Gastroesophageal sphincter (tissue), 4 donors: Measurements from ENCODE around the gene HARBI1. TPM values are rescaled to one million over a fixed set of nuclear protein-coding genes. Genes with fewer than 3 reads are reported as not detected.

Experiments
- ATAC-seq: fragments of 150-250 bp; one replicate; pipeline ENCODE4 v1.9.1; 2016; ENCODE audit warnings: mild to moderate bottlenecking, moderate library complexity
- H3K27ac ChIP-seq, 4 donors: fragments of 200-600 bp; sonication (generic) in 3 of 4; 1 replicate in 3 of 4; 2 replicates in 1 of 4; pipeline ENCODE4 v1.5.1; 2016 to 2019
- H3K27me3 ChIP-seq: fragments of 200-600 bp; sonication (generic); one replicate; pipeline ENCODE4 v1.5.1; 2019
- H3K36me3 ChIP-seq, 2 donors: fragments of 200-600 bp; sonication (generic); one replicate each; pipeline ENCODE4 v1.5.1; 2019; ENCODE audit warnings: control low read depth in 1 of 2
- H3K4me1 ChIP-seq, 3 donors: fragments of 200-600 bp; sonication (generic); 1 replicate in 2 of 3; 2 replicates in 1 of 3; pipeline ENCODE4 v1.5.1; 2016 to 2019; ENCODE audit warnings: control low read depth in 2 of 3
- H3K4me3 ChIP-seq, 2 donors: fragments of 200-600 bp; sonication (generic); one replicate each; pipeline ENCODE4 v1.5.1; 2019; ENCODE audit warnings: mild to moderate bottlenecking in 1 of 2, moderate library complexity in 1 of 2
- H3K9me3 ChIP-seq, 3 donors: fragments of 200-600 bp; sonication (generic); one replicate each; pipeline ENCODE4 v1.5.1; 2017 to 2019; ENCODE audit warnings: control low read depth in 2 of 3
- CTCF ChIP-seq, 4 experiments: fragments of 200-600 bp in 2 of 4; fragments of 450-650 bp in 2 of 4; sonication (generic) in 1 of 4; IDR thresholded peaks; one replicate each; pipeline ENCODE4 v1.5.1; 2017 to 2019; ENCODE audit warnings: antibody characterized with exemption in 4 of 4, mild to moderate bottlenecking in 2 of 4, moderate library complexity in 2 of 4
- EP300 ChIP-seq: sonication (generic); formaldehyde crosslinking; IDR thresholded peaks from one replicate; pipeline ENCODE4 v1.6.1; 2017; ENCODE audit warnings: antibody characterized with exemption, mild to moderate bottlenecking
- POLR2A ChIP-seq, 2 donors: fragments of 450-650 bp; IDR thresholded peaks; one replicate each; pipeline ENCODE4 v1.6.1; 2017; ENCODE audit warnings: antibody characterized with exemption in 2 of 2, mild to moderate bottlenecking in 2 of 2, moderate library complexity in 1 of 2
- POLR2AphosphoS5 ChIP-seq: sonication (generic); formaldehyde crosslinking; IDR thresholded peaks from one replicate; pipeline ENCODE4 v1.6.1; 2017; ENCODE audit warnings: antibody characterized with exemption
- WGBS, 2 donors: methylation state at CpG; one replicate each; pipeline ENCODE4 v1.1.5; 2018; ENCODE audit warnings: low coverage in 1 of 2; 5-methylcytosine and 5-hydroxymethylcytosine counted together
- total RNA-seq, 4 donors: library from RNA; depleted of rRNA; stranded (reverse); fragments of >200 nt; gene quantifications; one replicate each; pipeline ENCODE4 v1.1.0, GENCODE V29; 2016

HARBI1 gene
- total RNA-seq, 4 donors from 2014 or later = 1.9 to 4.2 (median 2.5) TPM

- no peak overlapping the region for H3K4me3 ChIP-seq
- WGBS, 2 donors = 40 to 41% methylated on average over 1 to 2 of the region's 2 CpGs
- no peaks in the 10 kb centered on the region for H3K27me3 ChIP-seq
- H3K4me1 ChIP-seq = peaks cover 0 to 22% (median 0%) of the 10 kb centered on the region in 3 donors
- TF ChIP-seq CTCF (IDR thresholded peaks at IDR 0.05) = no peak
- no peak for TF ChIP-seq POLR2A (IDR thresholded peaks at IDR 0.05)
- TF ChIP-seq EP300 = no peak
- TF ChIP-seq POLR2AphosphoS5 = no peak
- no peak for ATAC-seq
- no peaks in the 10 kb centered on the region for H3K36me3 ChIP-seq
- H3K27ac ChIP-seq = no peak overlapping the region
- H3K9me3 ChIP-seq = no peaks in the 10 kb centered on the region
Observed at GRCh38 chr11:46570790-46571398, 46.1 kb downstream of the HARBI1 start.

DNA sequence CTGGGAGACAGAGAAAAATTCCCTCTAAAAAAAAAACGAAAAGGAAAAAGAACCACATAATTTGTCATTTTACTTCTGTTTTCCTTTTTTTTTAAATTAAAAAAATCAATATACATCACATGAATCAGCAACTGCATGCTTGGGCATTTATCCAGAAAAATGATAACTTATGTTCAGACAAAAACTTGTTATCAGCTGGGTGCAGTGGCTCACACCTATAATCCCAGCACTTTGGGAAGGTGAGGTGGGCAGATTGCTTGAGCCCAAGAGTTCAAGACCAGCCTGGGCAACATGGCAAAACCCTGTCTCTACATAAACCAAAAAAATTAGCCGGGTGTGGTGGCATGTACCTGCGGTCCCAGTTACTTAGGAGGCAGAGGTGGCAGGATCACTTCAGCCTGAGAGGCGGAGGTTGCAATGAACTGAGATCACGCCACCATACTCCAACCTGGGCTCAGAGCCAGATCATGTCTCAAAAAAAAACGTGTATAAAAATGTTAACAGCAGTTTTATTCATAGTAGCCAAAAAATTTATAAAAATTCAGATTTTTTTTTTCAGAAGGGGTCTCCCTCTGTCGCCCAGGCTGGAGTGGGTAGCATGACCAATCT is 51.7 kb downstream of the HARBI1 start:
- H3K4me1 ChIP-seq = peaks cover 5 to 33% (median 8%) of the 10 kb centered on the region in 3 donors
- H3K4me3 ChIP-seq = no peak overlapping the region
- no peaks in the 10 kb centered on the region for H3K27me3 ChIP-seq
- no peak for TF ChIP-seq EP300
- no peak for TF ChIP-seq CTCF (IDR thresholded peaks at IDR 0.05)
- no peak for TF ChIP-seq POLR2A (IDR thresholded peaks at IDR 0.05)
- TF ChIP-seq POLR2AphosphoS5 = no peak
- no peaks in the 10 kb centered on the region for H3K36me3 ChIP-seq
- no peak for ATAC-seq
- H3K9me3 ChIP-seq = no peaks in the 10 kb centered on the region
- WGBS, 2 donors = 42 to 66% methylated on average over 3 to 7 of the region's 7 CpGs
- H3K27ac ChIP-seq = no peak overlapping the region

DNA sequence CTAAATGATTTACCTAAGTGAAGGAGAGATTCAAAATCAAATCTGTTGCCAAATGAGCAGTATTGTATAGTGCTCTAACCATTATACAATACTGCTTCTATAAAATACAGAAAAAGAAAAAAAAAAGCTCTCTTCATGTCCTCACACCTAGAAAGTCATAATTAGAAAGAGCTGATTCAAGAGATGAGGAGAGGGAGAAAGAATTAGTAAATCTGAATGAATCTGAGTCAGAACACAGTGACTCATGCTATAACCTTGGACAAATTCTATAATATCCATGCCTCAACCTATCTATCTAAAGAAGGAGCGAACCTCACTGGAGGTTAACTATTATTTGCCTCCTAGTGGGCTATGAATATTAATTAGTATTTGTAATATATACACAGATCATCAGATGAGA is 52.6 kb downstream of the HARBI1 start:
- TF ChIP-seq POLR2AphosphoS5 (no peak), CTCF (IDR thresholded peaks at IDR 0.05) (no peak), POLR2A (IDR thresholded peaks at IDR 0.05) (no peak), EP300 (no peak)
- 83 to 92% methylated on average over 1 of the region's 1 CpG for WGBS, 2 donors
- H3K4me1 ChIP-seq = peaks cover 5 to 39% (median 8%) of the 10 kb centered on the region in 3 donors
- H3K9me3 ChIP-seq = no peaks in the 10 kb centered on the region
- no peak overlapping the region for H3K4me3 ChIP-seq
- ATAC-seq = no peak
- H3K36me3 ChIP-seq = no peaks in the 10 kb centered on the region
- no peaks in the 10 kb centered on the region for H3K27me3 ChIP-seq
- H3K27ac ChIP-seq = no peak overlapping the region

DNA sequence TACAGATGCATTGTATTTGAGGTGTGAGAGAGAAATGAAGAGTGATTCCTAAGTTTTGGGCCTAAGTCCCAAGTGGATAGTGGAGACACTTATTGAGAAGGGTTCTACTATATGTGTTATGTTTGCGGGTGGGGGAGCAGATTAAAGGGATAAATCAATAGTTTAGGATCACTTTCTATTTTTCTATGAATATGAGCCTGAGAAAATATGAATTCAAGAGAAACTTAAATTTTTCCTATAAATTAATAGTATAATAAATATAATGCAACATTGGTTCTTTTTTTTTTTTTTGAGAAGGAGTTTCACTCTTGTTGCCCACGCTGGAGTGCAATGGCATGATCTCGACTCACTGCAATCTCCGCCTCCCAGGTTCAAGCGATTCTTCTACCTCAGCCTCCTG is 54.5 kb downstream of the HARBI1 start:
- no peak for ATAC-seq
- Histone ChIP-seq H3K4me1 (peaks cover 5 to 46% (median 8%) of the 10 kb centered on the region in 3 donors), H3K9me3 (no peaks in the 10 kb centered on the region), H3K27ac (no peak overlapping the region), H3K27me3 (no peaks in the 10 kb centered on the region), H3K36me3 (no peaks in the 10 kb centered on the region), H3K4me3 (no peak overlapping the region)
- WGBS, 2 donors = 96 to 97% methylated on average over 5 of the region's 5 CpGs
- TF ChIP-seq POLR2A (IDR thresholded peaks at IDR 0.05) (no peak), POLR2AphosphoS5 (no peak), CTCF (IDR thresholded peaks at IDR 0.05) (no peak), EP300 (no peak)
